Stimulated activated CD4-positive, alpha-beta T cell treated with anti-CD3 and anti-CD28 coated beads, Interleukin-12 subunit alpha, Interleukin-12 subunit beta, amount 100 ng/mL, for 24 hours (primary cell): ENCODE data around the gene MFN1.

Experiments used
- DNase-seq, 2 experiments: peaks; one replicate each; pipeline ENCODE4 v3.0.0-alpha.2; 2020; ENCODE audit warnings: low read depth in 2 of 2

The MFN1 gene

GRCh38 chr3:179430277-179430870, 82.9 kb downstream of the MFN1 start:
- DNase-seq, result no peak

GRCh38 chr3:179432021-179432420, 84.5 kb downstream of the MFN1 start:
- no peak for DNase-seq

GRCh38 chr3:179432451-179432850, 84.9 kb downstream of the MFN1 start:
- no peak for DNase-seq

GRCh38 chr3:179436517-179436916, 89.0 kb downstream of the MFN1 start:
- DNase-seq, result no peak

- no peak for DNase-seq
These were observed 91.3 kb downstream of the MFN1 start for GRCh38 chr3:179438841-179439240.
